ENCODE data around the gene CKAP4.
A peak's percentile ranks its signal among the peaks of the same experiment; 100 is the strongest.

The CKAP4 gene

DNA sequence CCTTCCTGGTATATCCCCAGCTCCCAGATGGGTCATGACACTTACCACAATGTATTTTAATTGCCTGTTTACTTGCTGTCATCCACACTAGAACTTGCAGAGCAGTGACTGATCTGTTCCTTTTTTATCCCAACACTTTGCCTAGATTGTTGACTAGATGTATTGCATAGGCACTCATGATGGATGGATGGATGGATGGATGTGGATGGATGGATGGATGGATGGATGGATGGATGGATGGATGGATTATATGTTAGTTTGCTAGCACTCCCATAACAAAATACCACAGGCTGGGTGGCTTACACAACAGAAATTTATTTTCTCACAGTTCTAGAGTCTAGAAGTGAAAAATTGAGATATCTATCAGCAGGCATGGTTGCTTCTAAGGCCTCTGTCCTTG is 8.7 kb upstream of the CKAP4 start:
- H3K4me3 ChIP-seq (ENCODE audit: low read length in 2 of 2): no peak overlapping the region
- H3K27ac ChIP-seq (ENCODE audit: low read depth in 2 of 2, low read length in 2 of 2): no peak overlapping the region
- no peaks in the 10 kb centered on the region for H3K36me3 ChIP-seq (ENCODE audit: control insufficient read depth in 2 of 2, insufficient read depth in 2 of 2, low read length in 2 of 2)
- H3K27me3 ChIP-seq (ENCODE audit: control insufficient read depth in 2 of 2, insufficient read depth in 2 of 2, low read length in 2 of 2): no peaks in the 10 kb centered on the region
- no peaks in the 10 kb centered on the region for H3K9me3 ChIP-seq (ENCODE audit: control insufficient read depth in 2 of 2, low read length in 2 of 2)
- no peaks in the 10 kb centered on the region for H3K4me1 ChIP-seq (ENCODE audit: control insufficient read depth in 2 of 2, insufficient read depth in 2 of 2, low read length in 2 of 2)
- H3K9ac ChIP-seq (ENCODE audit: low read depth in 1 of 2, low read length in 2 of 2): no peak overlapping the region

DNA sequence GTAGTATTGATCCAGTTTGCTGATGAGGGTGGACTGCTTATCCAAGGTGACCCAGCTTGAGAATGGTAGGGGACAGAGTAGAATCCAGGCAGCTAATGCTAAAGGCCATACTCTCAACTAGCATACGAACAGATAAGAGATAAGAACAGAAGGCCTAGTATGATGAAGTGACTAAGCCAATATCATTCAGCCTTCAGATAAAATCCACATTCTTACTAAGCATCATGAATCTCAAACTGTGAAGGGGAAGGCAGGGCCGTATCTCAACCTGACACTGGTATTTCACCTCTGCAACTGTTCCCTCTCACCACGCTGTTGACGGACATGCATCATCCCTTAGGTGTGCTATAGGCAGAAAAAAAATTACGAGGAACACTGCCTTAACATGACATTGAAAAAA is 8.1 kb upstream of the CKAP4 start:
- Histone ChIP-seq H3K9ac (ENCODE audit: low read depth in 1 of 2, low read length in 2 of 2) (no peak overlapping the region), H3K27ac (ENCODE audit: low read depth in 2 of 2, low read length in 2 of 2) (no peak overlapping the region), H3K4me3 (ENCODE audit: low read length in 2 of 2) (no peak overlapping the region), H3K4me1 (ENCODE audit: control insufficient read depth in 2 of 2, insufficient read depth in 2 of 2, low read length in 2 of 2) (no peaks in the 10 kb centered on the region), H3K36me3 (ENCODE audit: control insufficient read depth in 2 of 2, insufficient read depth in 2 of 2, low read length in 2 of 2) (no peaks in the 10 kb centered on the region), H3K27me3 (ENCODE audit: control insufficient read depth in 2 of 2, insufficient read depth in 2 of 2, low read length in 2 of 2) (no peaks in the 10 kb centered on the region), H3K9me3 (ENCODE audit: control insufficient read depth in 2 of 2, low read length in 2 of 2) (no peaks in the 10 kb centered on the region)

DNA sequence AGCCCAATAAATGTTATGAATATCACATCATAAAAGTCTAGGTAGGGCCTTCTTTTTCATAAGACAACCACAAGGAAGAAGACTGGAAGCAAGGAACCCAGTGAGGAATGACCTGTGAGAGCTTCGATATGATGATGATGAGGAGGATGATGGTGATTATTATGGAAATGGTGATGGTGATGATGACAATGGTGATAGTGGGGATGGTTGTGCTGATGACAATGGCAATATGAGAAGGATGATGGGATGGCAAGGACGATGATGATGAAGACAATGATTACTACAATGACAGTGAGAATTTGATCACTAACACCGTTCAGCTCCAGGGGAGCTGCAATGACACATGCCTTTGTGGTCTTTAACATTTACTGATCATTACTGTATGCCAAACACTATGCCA is 7.7 kb upstream of the CKAP4 start:
- H3K4me1 ChIP-seq (ENCODE audit: control insufficient read depth in 2 of 2, insufficient read depth in 2 of 2, low read length in 2 of 2): no peaks in the 10 kb centered on the region

DNA sequence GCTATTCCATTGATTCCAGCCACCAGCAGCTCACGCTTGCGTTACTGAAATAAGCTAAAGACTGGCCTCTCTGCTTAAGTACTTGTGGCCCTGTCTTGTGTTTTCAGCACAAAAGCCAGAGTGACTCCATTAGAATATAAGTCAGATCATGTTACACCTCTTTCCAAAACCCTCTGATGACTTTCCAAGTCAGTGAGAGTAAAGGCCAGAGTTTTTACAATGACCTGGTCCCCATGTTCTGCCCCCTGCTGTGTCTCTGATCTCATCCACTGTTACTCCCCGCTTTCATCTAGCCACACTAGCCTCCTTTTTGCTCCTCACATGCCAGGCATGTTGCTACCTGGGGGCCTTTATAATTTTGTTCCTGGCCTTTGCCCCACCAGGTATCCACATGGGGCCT is 6.9 kb upstream of the CKAP4 start:
- Histone ChIP-seq H3K4me1 (ENCODE audit: control insufficient read depth in 2 of 2, insufficient read depth in 2 of 2, low read length in 2 of 2) (peaks cover 5% of the 10 kb centered on the region in 2 donors), H3K9me3 (ENCODE audit: control insufficient read depth in 2 of 2, low read length in 2 of 2) (no peaks in the 10 kb centered on the region), H3K36me3 (ENCODE audit: control insufficient read depth in 2 of 2, insufficient read depth in 2 of 2, low read length in 2 of 2) (no peaks in the 10 kb centered on the region), H3K27me3 (ENCODE audit: control insufficient read depth in 2 of 2, insufficient read depth in 2 of 2, low read length in 2 of 2) (no peaks in the 10 kb centered on the region), H3K27ac (ENCODE audit: low read depth in 2 of 2, low read length in 2 of 2) (no peak overlapping the region), H3K4me3 (ENCODE audit: low read length in 2 of 2) (no peak overlapping the region), H3K9ac (ENCODE audit: low read depth in 1 of 2, low read length in 2 of 2) (no peak overlapping the region)

More for the DNA sequence above, 7.7 kb upstream of the CKAP4 start:
- Histone ChIP-seq H3K27me3 (ENCODE audit: control insufficient read depth in 2 of 2, insufficient read depth in 2 of 2, low read length in 2 of 2) (no peaks in the 10 kb centered on the region), H3K27ac (ENCODE audit: low read depth in 2 of 2, low read length in 2 of 2) (no peak overlapping the region), H3K9me3 (ENCODE audit: control insufficient read depth in 2 of 2, low read length in 2 of 2) (no peaks in the 10 kb centered on the region), H3K9ac (ENCODE audit: low read depth in 1 of 2, low read length in 2 of 2) (no peak overlapping the region), H3K4me3 (ENCODE audit: low read length in 2 of 2) (no peak overlapping the region), H3K36me3 (ENCODE audit: control insufficient read depth in 2 of 2, insufficient read depth in 2 of 2, low read length in 2 of 2) (no peaks in the 10 kb centered on the region)

DNA sequence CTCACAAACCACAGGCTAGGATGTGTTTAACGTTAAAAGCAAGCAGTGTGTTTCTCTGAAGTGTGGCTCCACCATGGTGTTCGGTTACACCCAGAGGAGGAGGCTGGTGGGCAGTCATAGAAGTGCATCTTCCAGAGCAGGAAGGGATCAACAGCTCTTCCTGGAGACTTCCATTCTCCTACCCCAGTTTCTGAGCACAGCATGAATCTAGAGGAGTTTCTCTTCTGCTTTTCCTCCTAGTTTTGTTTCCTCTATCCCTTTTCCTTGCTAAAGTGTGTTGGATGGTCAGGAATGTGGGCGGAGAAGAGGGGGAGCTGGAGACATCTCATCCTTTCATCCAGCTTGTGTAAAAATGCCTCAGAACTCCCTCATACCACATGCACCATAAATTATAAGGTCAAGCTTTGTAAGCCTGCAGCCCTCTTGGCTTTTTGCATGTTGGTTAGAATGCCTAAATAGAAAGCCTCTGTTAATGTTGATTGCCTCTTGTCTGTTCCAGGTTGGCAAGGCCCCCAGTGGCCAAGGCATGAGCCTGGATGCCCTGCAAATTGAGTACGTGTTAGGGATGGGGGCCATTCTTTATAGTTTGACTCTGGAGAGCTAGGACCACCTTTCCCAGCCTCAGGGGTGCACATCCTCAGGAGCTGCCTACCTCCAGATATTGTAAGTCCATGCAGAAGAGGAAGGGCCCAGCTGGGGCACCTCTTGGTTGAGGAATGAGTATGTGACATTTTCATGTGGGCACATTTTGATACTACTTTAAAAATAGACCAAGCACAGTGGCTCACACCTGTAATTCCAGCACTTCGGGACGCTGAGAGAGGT is 4.0 kb upstream of the CKAP4 start:
- Histone ChIP-seq H3K9me3 (ENCODE audit: control insufficient read depth in 2 of 2, low read length in 2 of 2) (no peaks in the 10 kb centered on the region), H3K36me3 (ENCODE audit: control insufficient read depth in 2 of 2, insufficient read depth in 2 of 2, low read length in 2 of 2) (no peaks in the 10 kb centered on the region), H3K27me3 (ENCODE audit: control insufficient read depth in 2 of 2, insufficient read depth in 2 of 2, low read length in 2 of 2) (no peaks in the 10 kb centered on the region), H3K4me1 (ENCODE audit: control insufficient read depth in 2 of 2, insufficient read depth in 2 of 2, low read length in 2 of 2) (peaks cover 16 to 20% of the 10 kb centered on the region in 2 donors), H3K9ac (ENCODE audit: low read depth in 1 of 2, low read length in 2 of 2) (no peak overlapping the region), H3K27ac (ENCODE audit: low read depth in 2 of 2, low read length in 2 of 2) (no peak overlapping the region), H3K4me3 (ENCODE audit: low read length in 2 of 2) (no peak overlapping the region)

DNA sequence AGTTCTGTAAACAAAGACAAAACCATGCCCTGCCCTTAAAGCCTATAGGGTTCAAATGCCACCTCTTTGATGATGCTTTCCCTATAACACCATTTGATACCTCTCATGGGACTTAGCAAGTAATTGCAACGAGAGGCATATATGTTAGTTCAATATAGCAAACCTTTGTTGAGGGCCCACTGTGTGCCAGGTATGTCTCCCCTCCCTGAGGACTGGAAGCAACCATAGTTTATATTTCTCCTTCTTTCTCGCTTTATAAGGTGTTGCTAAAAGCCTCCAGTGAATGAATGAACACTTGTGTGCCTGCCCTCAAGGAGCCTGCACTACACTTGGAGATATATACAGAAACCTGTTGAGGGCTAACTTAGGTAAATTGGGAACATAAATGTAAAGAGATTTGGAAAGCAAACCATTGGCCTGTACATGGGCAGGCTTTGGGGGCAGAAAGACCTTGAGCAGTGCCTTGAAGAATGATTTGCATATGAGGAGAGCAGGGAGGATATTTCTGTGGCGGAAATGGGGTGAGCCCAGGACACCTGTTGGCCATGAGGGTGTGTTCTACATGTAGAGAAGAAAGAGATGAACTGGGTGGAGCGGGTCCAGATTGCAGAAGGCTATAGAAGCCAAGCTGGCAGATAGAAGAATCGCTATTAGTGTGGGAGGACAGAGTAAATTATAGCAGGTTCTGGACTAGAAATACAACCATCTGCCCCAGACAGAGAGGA is 1.8 kb upstream of the CKAP4 start:
- Histone ChIP-seq H3K4me1 (ENCODE audit: control insufficient read depth in 2 of 2, insufficient read depth in 2 of 2, low read length in 2 of 2) (peaks cover 34 to 38% of the 10 kb centered on the region in 2 donors), H3K27ac (ENCODE audit: low read depth in 2 of 2, low read length in 2 of 2) (peak overlapping the region; percentile 96 to 97), H3K27me3 (ENCODE audit: control insufficient read depth in 2 of 2, insufficient read depth in 2 of 2, low read length in 2 of 2) (no peaks in the 10 kb centered on the region), H3K4me3 (ENCODE audit: low read length in 2 of 2) (peak overlapping the region; percentile 51 to 61), H3K9ac (ENCODE audit: low read depth in 1 of 2, low read length in 2 of 2) (peak overlapping the region in 1 of 2 donors; percentile 71), H3K36me3 (ENCODE audit: control insufficient read depth in 2 of 2, insufficient read depth in 2 of 2, low read length in 2 of 2) (no peaks in the 10 kb centered on the region), H3K9me3 (ENCODE audit: control insufficient read depth in 2 of 2, low read length in 2 of 2) (no peaks in the 10 kb centered on the region)

DNA sequence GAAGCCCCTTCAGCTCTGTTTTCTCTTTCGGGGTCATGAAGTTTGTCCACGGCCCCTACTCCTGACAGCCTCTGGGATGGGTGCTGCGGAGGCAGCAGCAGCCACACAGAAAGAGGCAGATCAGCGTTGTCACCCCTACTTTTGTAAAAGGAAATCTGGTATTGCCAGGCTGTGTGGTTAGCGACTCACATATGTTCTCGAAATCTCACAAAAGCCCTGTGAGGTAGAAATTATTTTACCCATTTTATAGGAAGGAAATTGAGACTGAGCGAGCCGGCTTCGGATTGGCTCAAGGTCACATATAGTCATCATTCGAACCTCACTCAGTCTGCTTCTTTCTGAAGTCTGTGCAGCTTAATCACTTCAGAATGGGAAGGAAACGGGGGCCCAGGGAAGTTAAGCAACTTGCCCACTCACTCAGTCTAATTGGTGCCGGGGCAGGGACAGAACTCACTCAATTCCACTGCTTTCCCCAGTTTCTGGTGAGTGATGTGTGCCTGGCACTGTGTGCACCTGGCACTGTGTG is 1.1 kb upstream of the CKAP4 start:
- H3K27me3 ChIP-seq (ENCODE audit: control insufficient read depth in 2 of 2, insufficient read depth in 2 of 2, low read length in 2 of 2): no peaks in the 10 kb centered on the region
- peak overlapping the region; percentile 71 to 96 for H3K9ac ChIP-seq (ENCODE audit: low read depth in 1 of 2, low read length in 2 of 2)
- peak overlapping the region; percentile 96 to 97 for H3K27ac ChIP-seq (ENCODE audit: low read depth in 2 of 2, low read length in 2 of 2)
- peak overlapping the region; percentile 61 to 73 for H3K4me3 ChIP-seq (ENCODE audit: low read length in 2 of 2)
- no peaks in the 10 kb centered on the region for H3K36me3 ChIP-seq (ENCODE audit: control insufficient read depth in 2 of 2, insufficient read depth in 2 of 2, low read length in 2 of 2)
- H3K4me1 ChIP-seq (ENCODE audit: control insufficient read depth in 2 of 2, insufficient read depth in 2 of 2, low read length in 2 of 2): peaks cover 37 to 42% of the 10 kb centered on the region in 2 donors
- H3K9me3 ChIP-seq (ENCODE audit: control insufficient read depth in 2 of 2, low read length in 2 of 2): no peaks in the 10 kb centered on the region

DNA sequence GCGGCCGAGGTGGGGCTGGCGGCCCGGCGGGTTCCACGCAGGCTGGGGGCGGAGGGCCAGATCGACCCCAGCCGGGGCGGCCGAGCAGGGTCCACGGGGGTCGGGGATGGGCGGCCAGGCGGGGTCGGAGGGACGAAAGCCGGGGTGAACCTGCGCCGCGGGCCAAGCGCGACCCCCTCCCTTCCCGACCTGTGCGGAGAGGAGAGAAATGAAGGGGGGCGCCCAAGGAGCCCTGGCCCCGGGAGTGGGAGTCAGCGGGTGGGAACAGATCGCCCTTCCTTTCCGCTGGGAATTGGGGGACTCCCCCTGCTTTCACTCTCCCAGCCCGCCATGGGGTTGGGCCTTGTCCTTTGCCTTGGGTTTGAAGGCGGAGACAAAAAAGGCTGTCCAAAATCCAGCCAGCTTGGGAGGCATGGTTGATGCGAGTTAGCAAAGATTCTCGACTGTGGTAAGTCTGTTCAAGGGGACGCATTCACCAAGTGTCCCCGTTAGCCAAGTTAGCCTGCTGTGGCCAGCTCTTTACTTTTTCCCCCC is 559 bp upstream of the CKAP4 start:
- peaks cover 1 to 3% of the 10 kb centered on the region in 2 donors for H3K36me3 ChIP-seq (ENCODE audit: control insufficient read depth in 2 of 2, insufficient read depth in 2 of 2, low read length in 2 of 2)
- peak overlapping the region; percentile 71 to 96 for H3K9ac ChIP-seq (ENCODE audit: low read depth in 1 of 2, low read length in 2 of 2)
- peak overlapping the region; percentile 61 to 73 for H3K4me3 ChIP-seq (ENCODE audit: low read length in 2 of 2)
- H3K27me3 ChIP-seq (ENCODE audit: control insufficient read depth in 2 of 2, insufficient read depth in 2 of 2, low read length in 2 of 2): no peaks in the 10 kb centered on the region
- H3K4me1 ChIP-seq (ENCODE audit: control insufficient read depth in 2 of 2, insufficient read depth in 2 of 2, low read length in 2 of 2): peaks cover 37 to 45% of the 10 kb centered on the region in 2 donors
- H3K27ac ChIP-seq (ENCODE audit: low read depth in 2 of 2, low read length in 2 of 2): peak overlapping the region; percentile 96 to 97
- no peaks in the 10 kb centered on the region for H3K9me3 ChIP-seq (ENCODE audit: control insufficient read depth in 2 of 2, low read length in 2 of 2)

DNA sequence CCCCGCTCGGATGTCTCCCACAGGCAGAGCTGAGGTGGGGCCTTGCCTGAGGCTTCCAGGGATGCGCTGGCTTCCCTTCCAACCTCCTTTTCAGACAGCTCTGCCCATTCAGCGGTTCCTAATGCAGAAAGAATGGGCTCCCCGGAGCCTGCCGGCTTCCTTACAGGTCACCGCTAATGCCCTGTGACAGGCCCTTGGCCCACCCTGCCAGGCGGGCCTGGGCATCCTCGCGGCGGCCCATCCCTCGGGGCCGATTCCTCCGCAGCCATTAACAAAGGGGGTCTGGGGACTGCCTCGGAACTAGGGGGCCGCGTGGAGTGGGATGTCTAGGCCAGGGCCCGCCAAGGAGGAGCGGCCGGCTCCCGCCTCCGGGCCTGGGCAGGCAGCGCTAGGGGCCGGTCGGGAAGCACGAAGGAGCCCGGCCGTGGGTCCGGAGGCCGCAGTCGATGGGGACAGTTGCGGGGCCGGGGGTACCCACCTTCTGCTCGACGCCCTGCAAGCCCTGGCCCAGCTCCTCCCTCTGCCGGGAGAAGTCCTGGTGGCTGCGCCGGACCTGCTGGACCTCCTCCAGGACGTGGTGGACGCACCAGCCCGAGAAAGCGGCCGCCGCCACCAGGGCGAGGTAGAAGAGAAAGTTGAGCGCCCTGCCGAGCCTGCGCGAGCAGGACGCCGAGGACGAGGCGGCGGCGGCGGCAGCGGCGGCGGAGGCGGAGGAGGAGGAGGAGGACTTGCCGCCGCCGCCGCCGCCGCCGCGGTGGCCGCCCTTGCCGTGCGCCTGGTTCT is 738 bp downstream of the CKAP4 start:
- Histone ChIP-seq H3K27ac (ENCODE audit: low read depth in 2 of 2, low read length in 2 of 2) (peak overlapping the region; percentile 96 to 97), H3K36me3 (ENCODE audit: control insufficient read depth in 2 of 2, insufficient read depth in 2 of 2, low read length in 2 of 2) (peaks cover 13% of the 10 kb centered on the region in 2 donors), H3K9ac (ENCODE audit: low read depth in 1 of 2, low read length in 2 of 2) (peak overlapping the region; percentile 83 to 96), H3K27me3 (ENCODE audit: control insufficient read depth in 2 of 2, insufficient read depth in 2 of 2, low read length in 2 of 2) (no peaks in the 10 kb centered on the region), H3K9me3 (ENCODE audit: control insufficient read depth in 2 of 2, low read length in 2 of 2) (no peaks in the 10 kb centered on the region), H3K4me1 (ENCODE audit: control insufficient read depth in 2 of 2, insufficient read depth in 2 of 2, low read length in 2 of 2) (peaks cover 37 to 51% of the 10 kb centered on the region in 2 donors), H3K4me3 (ENCODE audit: low read length in 2 of 2) (peak overlapping the region; percentile 85 to 87)
